AG04449 (cell line): ENCODE results near the gene MKKS.

ENCODE experiments used
- CTCF ChIA-PET: fragments of 350-600 bp; formaldehyde crosslinking; extraction: SDS; loops from one replicate; lab custom pipeline; 2021; ENCODE audit warnings: antibody characterized with exemption; lab: Yijun Ruan, JAX
- POLR2A ChIA-PET: fragments of 400-600, 350-600 bp; formaldehyde crosslinking; extraction: SDS; loops from one replicate; lab custom pipeline; 2020; ENCODE audit warnings: antibody characterized with exemption, inconsistent platforms; lab: Yijun Ruan, JAX
- DNase-seq: peaks from one replicate; pipeline ENCODE4 v3.0.0-alpha.2; 2010; ENCODE audit warnings: low read depth, low spot score
- H3K4me3 ChIP-seq: 2 replicates; pipeline ENCODE4 v1.5.1; 2011; ENCODE audit warnings: low read depth, mild to moderate bottlenecking, control low read depth, low read length
- TF ChIP-seq, protein P1 (sequence below): IDR thresholded peaks from one replicate; pipeline ENCODE4 v1.5.1; 2011; ENCODE audit warnings: mild to moderate bottlenecking, moderate library complexity, low read length, control low read depth, inconsistent platforms; ENCODE audit not compliant: insufficient read depth; ENCODE audit errors: missing control alignments

Gene MKKS

DNA sequence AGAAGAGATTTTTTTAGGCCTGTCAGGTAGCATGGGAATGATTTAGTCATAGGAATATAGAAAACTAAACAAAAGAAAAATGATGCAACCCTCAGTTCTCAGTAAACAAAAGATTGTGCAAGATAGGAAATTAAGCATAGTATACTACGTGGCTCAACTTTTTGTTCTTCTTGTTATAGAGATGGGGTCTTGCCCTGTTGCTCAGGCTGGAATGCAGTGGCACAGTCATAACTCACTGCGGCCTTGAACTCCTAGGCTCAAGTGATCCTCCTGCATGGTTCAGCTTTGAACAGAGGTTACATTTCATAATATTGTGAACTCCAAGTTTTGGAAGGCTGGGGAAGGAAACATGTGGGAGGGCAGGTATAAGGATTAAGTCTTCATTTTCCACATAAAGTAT, 29.6 kb upstream of the MKKS start:
- no peak overlapping the region for H3K4me3 ChIP-seq
- ChIA-PET CTCF (no interaction called here), POLR2A (no interaction called here)
- DNase-seq = no peak
- TF ChIP-seq, protein P1, sequence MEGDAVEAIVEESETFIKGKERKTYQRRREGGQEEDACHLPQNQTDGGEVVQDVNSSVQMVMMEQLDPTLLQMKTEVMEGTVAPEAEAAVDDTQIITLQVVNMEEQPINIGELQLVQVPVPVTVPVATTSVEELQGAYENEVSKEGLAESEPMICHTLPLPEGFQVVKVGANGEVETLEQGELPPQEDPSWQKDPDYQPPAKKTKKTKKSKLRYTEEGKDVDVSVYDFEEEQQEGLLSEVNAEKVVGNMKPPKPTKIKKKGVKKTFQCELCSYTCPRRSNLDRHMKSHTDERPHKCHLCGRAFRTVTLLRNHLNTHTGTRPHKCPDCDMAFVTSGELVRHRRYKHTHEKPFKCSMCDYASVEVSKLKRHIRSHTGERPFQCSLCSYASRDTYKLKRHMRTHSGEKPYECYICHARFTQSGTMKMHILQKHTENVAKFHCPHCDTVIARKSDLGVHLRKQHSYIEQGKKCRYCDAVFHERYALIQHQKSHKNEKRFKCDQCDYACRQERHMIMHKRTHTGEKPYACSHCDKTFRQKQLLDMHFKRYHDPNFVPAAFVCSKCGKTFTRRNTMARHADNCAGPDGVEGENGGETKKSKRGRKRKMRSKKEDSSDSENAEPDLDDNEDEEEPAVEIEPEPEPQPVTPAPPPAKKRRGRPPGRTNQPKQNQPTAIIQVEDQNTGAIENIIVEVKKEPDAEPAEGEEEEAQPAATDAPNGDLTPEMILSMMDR = no peak

DNA sequence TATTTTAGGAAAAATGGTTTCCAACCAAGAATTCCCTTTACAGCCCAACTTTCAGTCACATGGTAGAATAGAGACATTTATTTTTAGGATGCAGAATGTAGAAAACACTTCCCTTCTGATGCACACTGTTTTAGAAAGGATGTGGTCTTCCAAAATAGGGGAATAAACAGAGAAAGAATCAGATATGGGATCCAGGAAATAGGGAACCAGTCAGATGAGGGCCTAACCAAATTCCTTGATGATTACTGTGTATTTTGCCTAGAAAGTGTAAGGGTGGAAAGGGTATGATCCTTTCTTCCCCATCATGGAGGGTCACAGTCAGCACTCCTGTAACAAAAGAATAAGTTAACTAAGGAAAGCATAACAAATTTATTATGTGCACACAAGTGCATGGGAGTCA, 28.5 kb upstream of the MKKS start:
- TF ChIP-seq, protein P1 = no peak

DNA sequence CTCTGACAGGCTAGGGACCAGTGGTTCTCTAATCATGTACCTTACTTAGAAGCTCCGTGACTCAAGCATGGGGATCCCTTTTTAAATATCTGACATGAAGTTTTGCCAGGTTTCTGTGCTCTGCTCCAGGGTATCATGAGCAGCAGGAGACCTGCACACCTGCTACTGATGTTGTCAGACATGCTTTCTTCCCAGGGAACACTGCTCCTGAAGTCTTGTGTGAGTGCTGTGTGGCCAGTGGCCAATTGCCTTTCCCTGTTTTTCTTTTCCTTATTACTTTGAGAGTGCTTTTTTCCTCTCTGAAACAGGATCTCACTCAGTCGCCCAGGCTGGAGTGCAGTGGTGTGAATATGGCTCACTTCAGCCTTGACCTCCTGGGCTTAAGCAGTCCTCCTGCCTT, 27.5 kb upstream of the MKKS start:
- TF ChIP-seq, protein P1 = no peak
- POLR2A ChIA-PET = no interaction called here
- H3K4me3 ChIP-seq = no peak overlapping the region
- CTCF ChIA-PET = no interaction called here
- DNase-seq = no peak

More for the DNA sequence above, 28.5 kb upstream of the MKKS start:
- CTCF ChIA-PET = no interaction called here
- POLR2A ChIA-PET = no interaction called here
- DNase-seq = no peak
- no peak overlapping the region for H3K4me3 ChIP-seq

DNA sequence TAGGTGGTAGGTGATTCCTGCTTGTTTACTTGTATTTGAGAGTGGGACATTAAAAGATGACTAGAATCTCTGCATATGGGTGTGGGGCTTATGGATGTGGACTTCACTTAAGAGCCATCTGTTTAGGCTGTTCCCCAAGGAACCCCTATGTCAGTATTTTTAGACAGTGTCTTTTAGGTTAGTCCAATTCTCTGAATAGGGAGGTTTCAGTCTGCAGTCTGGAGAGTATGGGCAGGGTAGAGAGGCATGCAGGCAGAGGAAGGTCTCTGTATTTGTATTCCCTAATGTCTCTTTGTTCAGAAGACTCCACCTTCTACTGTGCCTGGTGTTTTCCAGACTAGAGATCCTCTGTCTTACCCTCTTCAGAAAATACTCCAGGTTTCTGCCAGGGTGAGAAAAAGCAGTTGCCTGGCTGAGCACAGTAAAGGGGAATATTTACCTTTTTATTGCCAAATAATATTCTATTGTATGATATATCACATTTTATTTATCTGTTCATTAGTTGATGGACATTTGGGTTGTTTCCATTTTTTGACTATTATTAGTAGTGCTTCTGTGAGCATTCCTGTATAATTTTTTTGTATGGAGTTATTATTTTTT, 20.2 kb upstream of the MKKS start:
- H3K4me3 ChIP-seq = no peak overlapping the region
- TF ChIP-seq, protein P1 = no peak
- no peak for DNase-seq
- ChIA-PET CTCF (no interaction called here), POLR2A (no interaction called here)

DNA sequence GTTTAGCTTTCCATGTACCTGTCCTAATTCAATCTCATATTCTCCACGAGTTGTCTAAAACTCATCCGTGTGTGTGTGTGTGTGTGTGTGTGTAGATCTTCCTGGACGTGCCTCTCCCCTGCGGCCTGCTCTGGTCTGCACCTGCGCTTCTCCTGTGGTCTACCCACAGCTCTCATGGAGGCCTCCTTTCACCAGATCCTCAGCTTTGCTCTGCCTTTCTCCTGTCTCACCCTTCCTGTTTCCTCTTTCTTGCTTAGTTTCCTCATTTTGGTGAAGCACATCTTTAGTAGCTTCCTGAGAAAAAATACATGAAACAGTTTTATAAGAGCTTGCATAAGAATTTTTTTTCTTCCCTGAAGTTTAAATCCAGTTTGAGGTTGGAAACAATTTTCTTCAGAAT, 19.2 kb upstream of the MKKS start:
- H3K4me3 ChIP-seq = no peak overlapping the region
- POLR2A ChIA-PET = no interaction called here
- CTCF ChIA-PET = interaction anchor here (0.9 to 1.2 kb wide), 2 partner anchors 14 to 83 kb away, joined by 3 read pairs; no protein-coding TSS in a partner anchor
- DNase-seq = no peak
- TF ChIP-seq, protein P1 = no peak

DNA sequence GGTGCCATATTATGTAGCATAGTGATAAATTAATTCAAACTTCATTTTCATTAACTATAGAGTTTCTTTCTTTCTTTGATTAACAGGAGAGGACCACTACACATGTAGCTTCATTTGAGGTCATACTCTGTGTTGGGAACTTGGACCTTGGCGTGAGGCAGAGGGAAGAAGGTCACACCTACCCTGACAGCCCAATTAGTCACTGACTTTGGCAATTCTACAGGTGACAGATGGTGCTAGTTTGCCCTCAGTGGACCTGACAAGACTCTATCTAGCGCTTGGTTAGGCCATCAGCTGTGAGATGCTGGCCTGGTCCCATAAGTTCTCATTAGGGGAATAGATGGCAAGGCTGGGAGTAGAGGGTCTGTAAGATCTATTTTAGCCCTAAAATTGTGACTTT, 15.2 kb upstream of the MKKS start:
- TF ChIP-seq, protein P1 = no peak
- no peak for DNase-seq
- ChIA-PET CTCF (interaction anchor here (0.9 kb wide), 1 partner anchor 1103 kb away, joined by 3 read pairs; no protein-coding TSS in a partner anchor), POLR2A (no interaction called here)
- no peak overlapping the region for H3K4me3 ChIP-seq
